Coronary artery (tissue), 2 donors: ENCODE data around the gene RFX4.

ENCODE experiments used
- DNase-seq: peaks from one replicate; pipeline ENCODE4 v3.0.0-alpha.2; 2017; ENCODE audit warnings: low spot score
- H3K27ac ChIP-seq, 2 donors: fragments of 200-600 bp; sonication (generic); one replicate each; pipeline ENCODE4 v1.5.1; 2016 to 2019
- H3K4me3 ChIP-seq: fragments of 200-600 bp; sonication (generic); 2 replicates; pipeline ENCODE4 v1.5.1; 2016; ENCODE audit warnings: mild to moderate bottlenecking, moderate library complexity
- CTCF ChIP-seq: fragments of 200-600 bp; sonication (generic); IDR thresholded peaks from one replicate; pipeline ENCODE4 v1.5.1; 2019; ENCODE audit warnings: antibody characterized with exemption

The RFX4 gene

GRCh38 chr12:106594447-106594846, 11.6 kb downstream of the RFX4 start:
- no peak for TF ChIP-seq CTCF
- DNase-seq: no peak

GRCh38 chr12:106595268-106595667, 12.5 kb downstream of the RFX4 start:
- no peak for DNase-seq
- H3K27ac ChIP-seq: no peak overlapping the region
- TF ChIP-seq CTCF: no peak
- no peak overlapping the region for H3K4me3 ChIP-seq

More at GRCh38 chr12:106594447-106594846, 11.6 kb downstream of the RFX4 start:
- Histone ChIP-seq H3K4me3 (no peak overlapping the region), H3K27ac (no peak overlapping the region)

- TF ChIP-seq CTCF: no peak
- Histone ChIP-seq H3K4me3 (no peak overlapping the region), H3K27ac (no peak overlapping the region)
- no peak for DNase-seq
Observed at GRCh38 chr12:106598003-106598402, 15.2 kb downstream of the RFX4 start.

GRCh38 chr12:106599302-106599701, 16.5 kb downstream of the RFX4 start:
- no peak for TF ChIP-seq CTCF
- no peak overlapping the region for H3K4me3 ChIP-seq
- DNase-seq: no peak
- H3K27ac ChIP-seq: no peak overlapping the region

- Histone ChIP-seq H3K4me3 (no peak overlapping the region), H3K27ac (no peak overlapping the region)
- no peak for DNase-seq
- TF ChIP-seq CTCF: no peak
Observed at GRCh38 chr12:106600503-106600902, 17.7 kb downstream of the RFX4 start.

GRCh38 chr12:106601031-106601430, 18.2 kb downstream of the RFX4 start:
- H3K4me3 ChIP-seq: no peak overlapping the region
- TF ChIP-seq CTCF: no peak
- DNase-seq: peak; percentile 60
- H3K27ac ChIP-seq: no peak overlapping the region

- Histone ChIP-seq H3K4me3 (no peak overlapping the region), H3K27ac (no peak overlapping the region)
- DNase-seq: no peak
- no peak for TF ChIP-seq CTCF
Observed at GRCh38 chr12:106601496-106601895, 18.7 kb downstream of the RFX4 start.
